HG03442 (cell line): ENCODE results near the gene TARS3.
"Not testable (repeated sequence)": the region's sequence is repeated elsewhere in the genome, so short reads cannot be mapped to it uniquely, and the experiment has no call there.

Experiments used
- ATAC-seq: cut with Tn5 transposase; IDR thresholded peaks from one replicate; pipeline ENCODE4 v1.9.1; 2021; ENCODE audit warnings: mild to moderate bottlenecking, moderate library complexity; ENCODE audit not compliant: unreplicated experiment

Gene TARS3

DNA sequence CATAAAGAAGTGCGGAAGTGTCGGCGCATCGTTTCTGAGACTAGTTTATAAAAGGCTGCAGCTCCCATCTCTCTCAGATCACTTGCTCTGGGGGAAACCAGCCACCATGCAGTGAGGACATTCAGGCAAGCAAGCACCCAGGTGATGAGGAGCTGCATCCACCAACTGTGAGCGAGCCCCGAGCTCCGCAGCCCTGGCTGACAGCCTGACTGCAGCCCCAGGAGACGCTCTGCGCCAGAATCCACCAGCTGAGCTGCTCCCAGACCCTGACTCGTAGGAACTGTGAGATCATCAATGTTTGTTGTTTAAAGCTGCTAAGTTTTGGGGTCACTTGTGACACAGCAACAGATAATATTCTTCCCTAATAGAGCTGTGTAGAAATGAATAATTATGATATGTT lies 67.1 kb downstream of the TARS3 start:
- no peak for ATAC-seq

GRCh38 chr15:101654624-101655337 lies 69.5 kb downstream of the TARS3 start:
- not testable (repeated sequence) for ATAC-seq

GRCh38 chr15:101654171-101654570 lies 70.1 kb downstream of the TARS3 start:
- no peak for ATAC-seq

GRCh38 chr15:101652786-101653430 lies 71.4 kb downstream of the TARS3 start:
- no peak for ATAC-seq

DNA sequence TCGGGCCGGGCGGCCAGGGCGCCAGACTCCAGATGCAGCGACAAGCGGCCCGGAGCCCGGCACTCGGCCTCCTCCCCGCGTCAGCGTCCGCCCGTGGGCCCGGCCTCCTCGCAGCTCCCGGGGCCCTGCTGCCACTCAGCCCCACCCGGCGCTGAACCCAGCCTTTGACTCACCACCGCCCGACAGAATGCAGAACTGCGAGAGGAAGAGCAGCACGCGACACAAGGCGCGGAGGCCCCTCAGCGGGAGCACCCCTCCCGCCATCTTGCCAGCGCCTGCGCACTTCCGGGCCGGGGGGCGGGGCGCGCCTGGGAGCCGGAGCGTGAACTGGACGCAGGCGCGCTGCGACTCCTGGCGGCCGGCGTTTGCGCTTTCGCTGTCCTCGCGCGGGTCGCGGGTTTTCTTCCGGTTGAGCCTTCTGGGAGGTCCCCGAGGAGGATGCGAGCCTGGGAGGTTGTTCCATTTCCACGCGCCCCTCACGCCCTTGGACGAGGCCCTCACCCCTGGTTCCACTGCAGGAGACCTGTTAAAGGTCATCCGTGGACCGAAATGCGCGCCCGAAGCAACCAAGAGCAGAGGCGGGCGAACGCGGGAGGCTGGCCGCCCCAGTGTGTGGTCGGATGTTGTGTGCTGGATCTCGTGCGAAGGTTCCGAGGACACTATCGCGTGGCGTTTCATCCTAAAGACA lies 72.0 kb downstream of the TARS3 start, which contains the start of gene TM2D3:
Gene TM2D3 (minus strand): TSS at position 284 of the 688 bp plus-strand sequence. CDS start 20 bp downstream, at position 264.
- ATAC-seq = peak; percentile 84

DNA sequence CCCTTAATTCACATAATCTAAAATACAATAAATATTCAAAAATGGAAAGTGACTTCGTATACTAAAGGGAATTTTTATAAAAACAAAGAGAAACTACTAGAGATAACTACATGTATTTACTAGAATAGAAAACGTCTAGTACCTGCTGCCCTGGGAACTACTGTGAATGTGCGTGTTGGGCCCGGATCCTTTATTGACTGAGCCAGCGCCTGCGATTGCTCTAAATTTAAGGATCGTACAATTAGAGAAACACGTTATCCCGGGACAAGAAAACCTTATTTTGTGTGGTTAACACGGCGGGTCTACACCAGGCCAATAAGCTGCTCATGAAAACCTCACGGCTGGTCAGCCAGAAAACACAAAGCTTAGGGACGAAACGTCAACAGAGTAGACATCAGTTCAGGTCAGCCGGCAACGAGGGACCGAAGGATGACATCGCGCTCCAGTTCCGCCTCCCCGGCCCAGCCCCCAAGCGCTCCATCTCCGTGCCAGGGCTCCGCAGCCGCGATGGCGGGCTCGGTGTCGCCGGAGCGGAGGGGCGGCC lies 72.6 kb downstream of the TARS3 start:
- peak; percentile 0 for ATAC-seq

DNA sequence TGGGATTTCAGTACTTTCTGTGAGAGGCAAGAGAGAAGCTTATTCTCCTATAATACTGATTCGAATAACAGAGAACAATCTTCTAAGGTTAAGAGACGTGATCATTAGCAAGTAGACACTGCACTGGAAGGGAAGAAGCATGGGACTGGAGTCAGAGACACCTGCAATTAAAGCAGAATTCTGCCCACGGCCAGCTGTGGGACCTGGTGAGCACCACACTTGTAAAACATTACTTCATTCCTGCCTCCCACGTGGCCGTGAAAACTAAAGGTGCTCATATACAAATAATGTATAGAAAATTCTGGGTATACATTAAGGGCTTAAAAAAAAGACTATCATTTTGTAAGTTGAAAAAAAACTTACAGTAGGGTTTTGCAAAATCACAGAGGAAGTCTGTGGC lies 74.1 kb downstream of the TARS3 start:
- ATAC-seq = no peak

- ATAC-seq = no peak
Observed at GRCh38 chr15:101648356-101648755, 75.9 kb downstream of the TARS3 start.

- ATAC-seq = no peak
Observed at GRCh38 chr15:101647251-101647650, 77.0 kb downstream of the TARS3 start.

GRCh38 chr15:101646672-101647071 lies 77.6 kb downstream of the TARS3 start:
- no peak for ATAC-seq

DNA sequence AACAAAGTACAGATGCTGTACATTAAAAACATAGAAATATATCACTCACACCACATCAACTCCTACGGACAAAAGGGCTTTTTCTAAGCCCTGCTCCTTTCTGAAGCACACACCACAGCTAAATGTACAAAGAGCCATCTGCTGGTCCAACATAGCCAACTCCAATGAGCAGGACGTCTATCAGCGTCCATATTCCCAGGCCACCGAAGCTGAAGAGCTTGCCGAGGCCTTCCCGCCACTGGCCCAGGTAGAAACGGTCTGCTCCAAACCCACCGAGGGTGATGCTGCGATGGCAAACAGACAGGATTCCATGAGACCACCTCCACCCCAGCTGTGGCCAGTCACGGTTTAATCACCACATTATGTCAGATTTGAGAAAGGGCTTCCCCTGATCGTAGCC lies 81.9 kb downstream of the TARS3 start:
- no peak for ATAC-seq

DNA sequence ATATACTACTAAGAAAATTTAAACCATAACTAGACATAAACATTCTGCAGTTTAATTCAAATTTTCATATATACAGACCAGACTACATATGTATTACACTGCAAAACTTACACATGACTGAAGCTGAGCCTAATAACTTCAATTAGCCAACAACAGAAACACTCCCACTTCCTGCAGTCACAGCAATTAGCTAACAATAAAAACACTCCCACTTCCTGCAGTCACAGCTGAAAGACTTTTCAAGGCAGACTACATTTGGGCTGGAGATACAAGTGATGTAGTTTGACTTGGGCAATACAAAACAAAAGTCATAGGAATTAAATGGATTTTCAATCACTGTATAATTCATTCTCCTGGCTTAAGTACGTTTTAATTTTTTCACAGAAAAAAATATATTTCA lies 82.4 kb downstream of the TARS3 start:
- no peak for ATAC-seq

GRCh38 chr15:101641129-101641764 lies 83.0 kb downstream of the TARS3 start:
- ATAC-seq = peak; percentile 64

DNA sequence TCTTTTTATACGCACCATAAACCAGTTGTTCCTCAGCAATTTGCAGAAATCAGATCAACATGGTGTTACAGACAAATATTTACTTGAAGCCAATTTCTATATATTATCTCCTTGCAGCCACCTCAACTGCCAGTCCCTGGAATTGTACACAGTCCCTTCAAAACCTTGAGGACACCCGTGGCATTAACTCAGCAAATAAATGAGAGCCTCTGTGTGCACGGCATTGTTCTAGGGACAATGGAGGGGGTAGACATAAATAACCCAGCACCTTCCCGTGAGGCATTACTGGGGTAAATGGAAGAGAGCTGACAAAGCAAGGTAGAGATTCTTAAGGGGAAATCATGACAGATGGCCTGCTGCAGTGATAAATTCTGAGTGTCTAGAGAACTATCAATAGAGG lies 84.6 kb downstream of the TARS3 start:
- ATAC-seq = no peak

GRCh38 chr15:101637919-101638318 lies 86.4 kb downstream of the TARS3 start:
- no peak for ATAC-seq

GRCh38 chr15:101637516-101637915 lies 86.8 kb downstream of the TARS3 start:
- no peak for ATAC-seq

- no peak for ATAC-seq
Observed at GRCh38 chr15:101637038-101637437, 87.2 kb downstream of the TARS3 start.

DNA sequence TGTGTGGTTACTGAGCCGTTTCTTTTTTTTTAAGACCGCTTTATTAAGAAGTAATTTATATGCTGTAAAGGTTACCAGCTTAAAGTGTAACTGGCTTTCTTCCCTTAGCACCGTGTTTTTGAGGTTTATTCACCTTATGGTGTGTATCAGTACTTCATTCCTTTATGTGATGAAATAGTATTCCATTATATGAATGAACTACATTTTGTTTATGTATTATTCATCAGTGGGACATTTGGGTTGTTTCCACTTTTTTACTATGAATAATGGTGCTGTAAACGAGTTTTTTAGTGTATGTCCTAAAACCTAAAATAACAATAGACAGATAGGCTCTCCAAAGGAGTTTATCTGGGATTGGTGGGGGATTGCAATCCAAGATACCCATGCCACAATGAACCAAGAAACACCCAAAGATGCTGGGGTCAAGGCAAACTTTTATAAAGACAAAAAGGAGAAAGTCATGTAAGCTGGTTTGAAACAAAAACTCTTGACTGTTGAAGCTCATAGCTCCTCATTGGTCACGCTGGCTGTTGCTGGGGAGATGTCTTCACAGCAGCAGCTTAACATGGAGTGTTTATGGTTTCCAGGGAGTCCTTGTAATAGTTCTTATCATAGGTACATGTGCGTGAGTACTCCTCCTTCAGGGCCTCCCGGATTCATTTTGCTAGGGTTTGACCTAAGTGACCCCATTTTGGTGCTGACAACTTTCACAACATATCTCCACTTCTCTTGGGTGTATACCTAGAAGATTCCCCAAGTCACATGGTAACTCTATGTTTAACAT lies 88.1 kb downstream of the TARS3 start:
- ATAC-seq = no peak

- ATAC-seq = no peak
Observed at GRCh38 chr15:101633356-101633755, 90.9 kb downstream of the TARS3 start.

- not testable (repeated sequence) for ATAC-seq
Observed at GRCh38 chr15:101626729-101627128, 97.5 kb downstream of the TARS3 start.
